ENCODE results near the gene UBE2L5. TPM values are rescaled to one million over a fixed set of nuclear protein-coding genes. Genes with fewer than 3 reads are reported as not detected.

Gene UBE2L5
- total RNA-seq, 4 donors from 2014 or later: not detected

DNA sequence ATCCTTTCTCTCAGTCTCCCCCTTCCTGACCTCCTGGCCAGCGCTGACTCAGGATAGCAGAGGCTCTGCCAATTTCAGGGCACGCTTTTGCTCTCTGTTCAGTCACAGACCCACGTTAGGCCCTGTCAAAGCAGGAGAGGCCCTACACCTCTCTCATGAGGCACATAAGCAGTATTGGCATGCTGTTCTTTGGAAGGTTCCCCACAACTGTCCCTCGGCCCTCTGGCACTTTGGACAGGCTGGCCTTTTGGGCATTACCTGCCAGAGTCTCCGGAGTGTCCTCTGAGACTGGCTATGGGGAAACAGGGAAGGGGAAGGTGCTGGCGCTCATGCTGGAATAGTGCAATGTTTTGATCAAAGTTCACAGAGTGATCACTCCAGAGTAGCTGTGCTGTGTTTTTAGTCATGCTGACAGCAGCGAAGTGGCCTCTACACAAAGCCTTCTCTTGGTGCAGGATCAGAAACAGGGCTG is 23.7 kb upstream of the UBE2L5 start:
- Histone ChIP-seq H3K27ac (no peak overlapping the region), H3K4me3 (replicated peaks in 1 of 3) (no peak overlapping the region), H3K4me1 (no peaks in the 10 kb centered on the region), H3K9me3 (no peaks in the 10 kb centered on the region), H3K27me3 (no peaks in the 10 kb centered on the region), H3K36me3 (no peaks in the 10 kb centered on the region)
- intact Hi-C loops (cut with DNase I): loop anchor here (10.0 kb wide), 1 partner anchor 396 kb away; no protein-coding TSS in a partner anchor
- 80 to 84% methylated on average over 7 of the region's 7 CpGs for WGBS, 2 donors
- no peak for DNase-seq
- no peak for TF ChIP-seq POLR2A (IDR thresholded peaks at IDR 0.05)
- TF ChIP-seq, protein P1, sequence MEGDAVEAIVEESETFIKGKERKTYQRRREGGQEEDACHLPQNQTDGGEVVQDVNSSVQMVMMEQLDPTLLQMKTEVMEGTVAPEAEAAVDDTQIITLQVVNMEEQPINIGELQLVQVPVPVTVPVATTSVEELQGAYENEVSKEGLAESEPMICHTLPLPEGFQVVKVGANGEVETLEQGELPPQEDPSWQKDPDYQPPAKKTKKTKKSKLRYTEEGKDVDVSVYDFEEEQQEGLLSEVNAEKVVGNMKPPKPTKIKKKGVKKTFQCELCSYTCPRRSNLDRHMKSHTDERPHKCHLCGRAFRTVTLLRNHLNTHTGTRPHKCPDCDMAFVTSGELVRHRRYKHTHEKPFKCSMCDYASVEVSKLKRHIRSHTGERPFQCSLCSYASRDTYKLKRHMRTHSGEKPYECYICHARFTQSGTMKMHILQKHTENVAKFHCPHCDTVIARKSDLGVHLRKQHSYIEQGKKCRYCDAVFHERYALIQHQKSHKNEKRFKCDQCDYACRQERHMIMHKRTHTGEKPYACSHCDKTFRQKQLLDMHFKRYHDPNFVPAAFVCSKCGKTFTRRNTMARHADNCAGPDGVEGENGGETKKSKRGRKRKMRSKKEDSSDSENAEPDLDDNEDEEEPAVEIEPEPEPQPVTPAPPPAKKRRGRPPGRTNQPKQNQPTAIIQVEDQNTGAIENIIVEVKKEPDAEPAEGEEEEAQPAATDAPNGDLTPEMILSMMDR (IDR thresholded peaks at IDR 0.05): no peak

DNA sequence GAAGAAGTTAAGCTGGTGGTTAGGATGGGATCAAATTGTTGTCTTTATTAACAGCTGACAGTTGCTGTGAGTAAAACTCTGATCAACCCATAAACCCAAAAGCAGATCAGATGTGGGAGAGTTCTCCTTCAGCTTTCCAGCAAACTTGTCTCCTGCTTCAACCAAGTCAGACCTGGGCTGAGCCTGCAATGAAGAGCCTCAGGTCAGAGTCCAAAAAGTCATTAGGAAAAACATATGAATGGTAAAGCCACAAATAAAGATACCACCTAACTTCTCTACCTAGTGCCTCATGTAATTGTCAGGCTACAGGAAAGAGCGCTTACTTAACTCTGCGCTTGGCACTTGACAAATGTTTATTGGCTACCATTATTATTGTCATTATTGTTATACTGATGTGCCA is 21.9 kb upstream of the UBE2L5 start:
- intact Hi-C loops (cut with DNase I): loop anchor here (10.0 kb wide), 1 partner anchor 54 kb away; no protein-coding TSS in a partner anchor
- no peak for DNase-seq
- H3K4me1 ChIP-seq: peaks cover 0 to 8% of the 10 kb centered on the region in 2 donors
- no peaks in the 10 kb centered on the region for H3K27me3 ChIP-seq
- H3K9me3 ChIP-seq: no peaks in the 10 kb centered on the region
- no peaks in the 10 kb centered on the region for H3K36me3 ChIP-seq
- no peak overlapping the region for H3K4me3 ChIP-seq (replicated peaks in 1 of 3)
- 91 to 98% methylated on average over 2 of the region's 2 CpGs for WGBS, 2 donors
- H3K27ac ChIP-seq: no peak overlapping the region
- TF ChIP-seq, protein P1 (IDR thresholded peaks at IDR 0.05): no peak
- TF ChIP-seq POLR2A (IDR thresholded peaks at IDR 0.05): no peak

DNA sequence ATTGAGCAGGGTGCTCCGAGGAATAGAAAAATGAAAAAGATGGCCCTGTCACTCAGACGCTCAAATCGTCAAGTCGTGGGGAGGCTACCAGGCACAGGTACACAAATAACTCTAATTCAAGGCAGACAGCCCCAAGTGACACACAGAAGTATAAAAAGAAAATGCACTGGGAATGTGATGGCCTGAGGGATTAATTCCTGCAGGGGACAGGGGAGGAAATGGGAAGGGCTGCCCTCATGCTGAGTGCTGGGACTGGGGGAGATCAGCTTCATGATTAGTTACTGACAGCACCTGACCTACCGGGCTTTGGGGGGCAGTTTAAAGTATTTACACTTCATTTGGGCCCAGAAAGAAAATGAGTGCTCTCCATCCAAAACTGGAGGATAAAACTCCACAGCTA is 20.9 kb upstream of the UBE2L5 start:
- no peaks in the 10 kb centered on the region for H3K36me3 ChIP-seq
- H3K27me3 ChIP-seq: no peaks in the 10 kb centered on the region
- no peak overlapping the region for H3K27ac ChIP-seq
- TF ChIP-seq, protein P1 (IDR thresholded peaks at IDR 0.05): no peak
- no peak for TF ChIP-seq POLR2A (IDR thresholded peaks at IDR 0.05)
- DNase-seq: no peak
- no peaks in the 10 kb centered on the region for H3K9me3 ChIP-seq
- 90 to 97% methylated on average over 5 of the region's 5 CpGs for WGBS, 2 donors
- H3K4me3 ChIP-seq (replicated peaks in 1 of 3): no peak overlapping the region
- peaks cover 0 to 8% of the 10 kb centered on the region in 2 donors for H3K4me1 ChIP-seq
- intact Hi-C loops (cut with DNase I): loop anchor here (10.0 kb wide), 1 partner anchor 53 kb away; no protein-coding TSS in a partner anchor

DNA sequence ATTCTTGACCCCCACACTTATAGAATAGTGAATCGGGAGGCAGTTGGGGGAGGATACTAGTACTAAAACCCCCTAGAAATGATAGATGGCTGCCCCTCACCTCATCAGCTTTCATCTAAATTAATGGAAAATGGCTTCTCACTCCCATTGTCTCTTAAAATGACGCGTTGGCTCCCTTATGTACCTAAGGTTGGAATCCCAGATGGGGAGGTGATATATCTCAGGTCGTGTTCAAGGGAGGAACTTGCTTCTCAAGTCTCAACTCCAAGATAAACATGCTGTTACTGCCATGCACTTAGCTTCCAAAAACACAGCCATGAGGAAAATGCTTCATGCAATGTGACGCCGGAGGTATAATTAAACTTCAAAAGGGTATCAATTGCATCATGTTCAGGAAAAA is 18.8 kb upstream of the UBE2L5 start:
- TF ChIP-seq, protein P1 (IDR thresholded peaks at IDR 0.05): no peak
- no peak for TF ChIP-seq POLR2A (IDR thresholded peaks at IDR 0.05)
- WGBS, 2 donors: 41 to 59% methylated on average over 6 of the region's 6 CpGs
- Histone ChIP-seq H3K27me3 (no peaks in the 10 kb centered on the region), H3K27ac (no peak overlapping the region), H3K4me3 (replicated peaks in 1 of 3) (no peak overlapping the region), H3K36me3 (no peaks in the 10 kb centered on the region), H3K9me3 (no peaks in the 10 kb centered on the region), H3K4me1 (peaks cover 3 to 11% of the 10 kb centered on the region in 2 donors)
- DNase-seq: no peak
- intact Hi-C loops (cut with DNase I): loop anchor here (10.0 kb wide), 1 partner anchor 51 kb away; no protein-coding TSS in a partner anchor

DNA sequence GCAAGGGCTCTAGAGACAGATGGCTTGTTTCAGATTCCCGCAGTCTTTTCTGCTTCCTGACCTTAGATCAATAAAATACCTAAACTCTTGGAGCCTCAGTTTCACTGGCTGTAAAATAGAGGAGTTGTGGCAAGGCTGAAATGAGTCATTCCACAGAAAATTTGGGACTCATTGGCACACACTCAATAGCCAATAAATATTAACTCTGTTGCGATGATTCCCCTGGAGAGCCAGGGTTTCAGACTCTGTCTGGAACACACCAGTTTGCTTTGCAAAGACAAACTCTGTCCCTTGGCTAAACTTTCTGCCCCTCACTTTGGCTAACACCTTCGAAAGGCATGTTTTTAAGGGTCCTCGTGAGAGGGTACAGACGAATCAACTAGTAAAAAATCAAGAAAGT is 18.1 kb upstream of the UBE2L5 start:
- no peak for DNase-seq
- no peaks in the 10 kb centered on the region for H3K27me3 ChIP-seq
- H3K4me3 ChIP-seq (replicated peaks in 1 of 3): no peak overlapping the region
- no peaks in the 10 kb centered on the region for H3K36me3 ChIP-seq
- H3K4me1 ChIP-seq: peaks cover 3 to 18% of the 10 kb centered on the region in 2 donors
- intact Hi-C loops (cut with DNase I): loop anchor here (10.0 kb wide), 1 partner anchor 51 kb away; no protein-coding TSS in a partner anchor
- 60 to 65% methylated on average over 5 of the region's 5 CpGs for WGBS, 2 donors
- H3K9me3 ChIP-seq: no peaks in the 10 kb centered on the region
- H3K27ac ChIP-seq: no peak overlapping the region
- TF ChIP-seq, protein P1 (IDR thresholded peaks at IDR 0.05): no peak
- no peak for TF ChIP-seq POLR2A (IDR thresholded peaks at IDR 0.05)

Data from thyroid gland (tissue), 4 donors.